GM11168 (cell line): ENCODE results near the gene PTP4A2.
"Not testable (repeated sequence)": the region's sequence is repeated elsewhere in the genome, so short reads cannot be mapped to it uniquely, and the experiment has no call there.

ENCODE experiments used
- in situ Hi-C: fragments of 300-500 bp; cut with MboI; formaldehyde crosslinking; loops from one replicate; pipeline ENCODE4 v1.12.0; 2022; ENCODE audit warnings: low sequenced_read_pairs; ENCODE audit not compliant: unreplicated experiment

The PTP4A2 gene

GRCh38 chr1:31952825-31953220 lies 14.7 kb upstream of the PTP4A2 start:
- in situ Hi-C loops: no loop called here

- in situ Hi-C loops: no loop called here
Observed at GRCh38 chr1:31951276-31951675, 13.1 kb upstream of the PTP4A2 start.

GRCh38 chr1:31949862-31950261 lies 11.7 kb upstream of the PTP4A2 start:
- in situ Hi-C loops: no loop called here

GRCh38 chr1:31945677-31946076 lies 7.5 kb upstream of the PTP4A2 start:
- in situ Hi-C loops: not testable (repeated sequence)

GRCh38 chr1:31944205-31945089 lies 6.3 kb upstream of the PTP4A2 start:
- in situ Hi-C loops: no loop called here

GRCh38 chr1:31943546-31944184 lies 5.5 kb upstream of the PTP4A2 start:
- in situ Hi-C loops: no loop called here

- in situ Hi-C loops: not testable (repeated sequence)
Observed at GRCh38 chr1:31942061-31942460, 3.9 kb upstream of the PTP4A2 start.

- in situ Hi-C loops: no loop called here
Observed at GRCh38 chr1:31939484-31940329, 1.5 kb upstream of the PTP4A2 start.

- in situ Hi-C loops: no loop called here
Observed at GRCh38 chr1:31937300-31938183, 626 bp downstream of the PTP4A2 start.

GRCh38 chr1:31936981-31937299 lies 1.2 kb downstream of the PTP4A2 start:
- in situ Hi-C loops: no loop called here

- in situ Hi-C loops: no loop called here
Observed at GRCh38 chr1:31936278-31936980, 1.7 kb downstream of the PTP4A2 start.

GRCh38 chr1:31934706-31935629 lies 3.2 kb downstream of the PTP4A2 start:
- in situ Hi-C loops: no loop called here

GRCh38 chr1:31932491-31933316 lies 5.5 kb downstream of the PTP4A2 start:
- in situ Hi-C loops: no loop called here

- in situ Hi-C loops: no loop called here
Observed at GRCh38 chr1:31931593-31932225, 6.5 kb downstream of the PTP4A2 start.

- in situ Hi-C loops: no loop called here
Observed at GRCh38 chr1:31930836-31931592, 7.2 kb downstream of the PTP4A2 start.

- in situ Hi-C loops: no loop called here
Observed at GRCh38 chr1:31927661-31927980, 10.5 kb downstream of the PTP4A2 start.
